Measurements from ENCODE around the gene RNASE1. TPM values are rescaled to one million over a fixed set of nuclear protein-coding genes. Genes with fewer than 3 reads are reported as not detected.
"Not testable (repeated sequence)": the region's sequence is repeated elsewhere in the genome, so short reads cannot be mapped to it uniquely, and the experiment has no call there.

Gene RNASE1
- total and polyA plus RNA-seq, 9 of the 15 experiments (the other 6 are each of a cell fraction or from before 2014, with no cell fraction given): 6.4 to 33.3 (median 13.9) TPM

GRCh38 chr14:20759465-20759864 lies 43.2 kb downstream of the RNASE1 start:
- not testable (repeated sequence) for H3K9me1 ChIP-seq (ENCODE audit: control insufficient read depth, insufficient read depth, low read length); H3K4me3 ChIP-seq; H3K27me3 ChIP-seq (ENCODE audit: control insufficient read depth in 2 of 2, insufficient read depth in 2 of 2, low read length in 2 of 2); H3K36me3 ChIP-seq (ENCODE audit: control insufficient read depth, insufficient read depth, low read length); H3K4me1 ChIP-seq (replicated peaks in 1 of 2; ENCODE audit: control insufficient read depth in 2 of 2, insufficient read depth in 2 of 2, low read length in 2 of 2); H3K9me3 ChIP-seq (replicated peaks; ENCODE audit: control insufficient read depth, insufficient read depth, low read depth, low read length); BruUV-seq (replicated peaks); ATAC-seq; H3K4me2 ChIP-seq (ENCODE audit: insufficient read depth, low read length); H3K9ac ChIP-seq (ENCODE audit: insufficient read depth in 1 of 2, low read depth in 2 of 2, low read length in 2 of 2); H3K79me2 ChIP-seq (ENCODE audit: control insufficient read depth, insufficient read depth, low read length); H4K20me1 ChIP-seq (replicated peaks; ENCODE audit: control insufficient read depth, insufficient read depth, low read length); H2AFZ ChIP-seq (ENCODE audit: low read depth, low read length); FAIRE-seq; H3K27ac ChIP-seq (ENCODE audit: extremely low read depth, low read depth, low read length)
- POLR2A ChIA-PET: interaction anchor here (1.3 kb wide), 1 partner anchor 20 kb away, joined by 3 read pairs; no protein-coding TSS in a partner anchor
- TF ChIP-seq NFIC (IDR thresholded peaks at IDR 0.05): peak; percentile 92
- CTCF ChIA-PET (ENCODE audit: low intra/inter-chr PET ratio): interaction anchor here (2.9 kb wide), 1 partner anchor 96 kb away, joined by 15 read pairs; no protein-coding TSS in a partner anchor
- peak in 1 of 4 experiments; percentile 12 for DNase-seq (ENCODE audit: extremely low read depth in 1 of 4, low spot score in 3 of 4)
- in situ Hi-C loops (cut with MboI): loop anchor here (10.0 kb wide), 1 partner anchor 95 kb away; no protein-coding TSS in a partner anchor
- WGBS (ENCODE audit: insufficient coverage, low coverage, missing lambda C conversion rate): 24% methylated on average over 2 of the region's 5 CpGs
- intact Hi-C loops (cut with micrococcal nuclease): loop anchor here (2.0 kb wide), 1 partner anchor 41 kb away; no protein-coding TSS in a partner anchor

- H3K9me1 ChIP-seq (ENCODE audit: control insufficient read depth, insufficient read depth, low read length): no peaks in the 10 kb centered on the region
- ATAC-seq: peak; percentile 83
- peak; percentile 73 for FAIRE-seq
- no peak overlapping the region for H3K27ac ChIP-seq (ENCODE audit: extremely low read depth, low read depth, low read length)
- POLR2A ChIA-PET: interaction anchor here (0.5 to 1.3 kb wide), 2 partner anchors 11 to 18 kb away, joined by 3 read pairs; no protein-coding TSS in a partner anchor
- CTCF ChIA-PET (ENCODE audit: low intra/inter-chr PET ratio): interaction anchor here (0.6 to 2.9 kb wide), 2 partner anchors 75 to 98 kb away, joined by 3 to 15 read pairs; no protein-coding TSS in a partner anchor
- peak; percentile 40 to 59 (median 42) for DNase-seq (ENCODE audit: extremely low read depth in 1 of 4, low spot score in 3 of 4)
- no peaks in the 10 kb centered on the region for H3K9me3 ChIP-seq (replicated peaks; ENCODE audit: control insufficient read depth, insufficient read depth, low read depth, low read length)
- BruUV-seq (replicated peaks): no TSS peak
- H3K4me3 ChIP-seq: no peak overlapping the region
- H3K4me1 ChIP-seq (replicated peaks in 1 of 2; ENCODE audit: control insufficient read depth in 2 of 2, insufficient read depth in 2 of 2, low read length in 2 of 2): no peaks in the 10 kb centered on the region; a peak in 2 of 5 replicates
- H3K36me3 ChIP-seq (ENCODE audit: control insufficient read depth, insufficient read depth, low read length): no peaks in the 10 kb centered on the region
- H2AFZ ChIP-seq (ENCODE audit: low read depth, low read length): peak overlapping the region; percentile 48; the same call in 1 of the 2 replicates
- H3K9ac ChIP-seq (ENCODE audit: insufficient read depth in 1 of 2, low read depth in 2 of 2, low read length in 2 of 2): no peak overlapping the region
- 0% methylated on average over 3 of the region's 4 CpGs for WGBS (ENCODE audit: insufficient coverage, low coverage, missing lambda C conversion rate)
- no peak overlapping the region for H3K4me2 ChIP-seq (ENCODE audit: insufficient read depth, low read length)
- H4K20me1 ChIP-seq (replicated peaks; ENCODE audit: control insufficient read depth, insufficient read depth, low read length): no peaks in the 10 kb centered on the region
- in situ Hi-C loops (cut with MboI) (loop anchor here (10.0 kb wide), 1 partner anchor 97 kb away; no protein-coding TSS in a partner anchor), intact Hi-C loops (cut with micrococcal nuclease) (loop anchor here (1.0 to 2.0 kb wide), 3 partner anchors 43 to 97 kb away; no protein-coding TSS in a partner anchor)
- H3K79me2 ChIP-seq (ENCODE audit: control insufficient read depth, insufficient read depth, low read length): no peaks in the 10 kb centered on the region
- H3K27me3 ChIP-seq (ENCODE audit: control insufficient read depth in 2 of 2, insufficient read depth in 2 of 2, low read length in 2 of 2): no peaks in the 10 kb centered on the region
- TF ChIP-seq AFF4 (CRISPR knock-in tag; IDR thresholded peaks at IDR 0.05) (no peak), ZNF146 (CRISPR knock-in tag; IDR thresholded peaks at IDR 0.05; ENCODE audit: unreplicated experiment) (no peak), CTCFL (IDR thresholded peaks at IDR 0.05; ENCODE audit: borderline replicate concordance, insufficient read depth, low read depth, low read length, poor library complexity, severe bottlenecking) (peak; percentile 26), BACH1 (tag; IDR thresholded peaks at IDR 0.05) (no peak), STAT5B (CRISPR knock-in tag; IDR thresholded peaks at IDR 0.05) (no peak), KDM4B (IDR thresholded peaks at IDR 0.05; ENCODE audit: borderline replicate concordance in 2 of 2, low read depth in 1 of 2) (no peak)
These were observed 44.7 kb downstream of the RNASE1 start for GRCh38 chr14:20757965-20758364.

Data from K562 (cell line).